ENCODE results near the gene FER1L5. TPM values are rescaled to one million over a fixed set of nuclear protein-coding genes. Genes with fewer than 3 reads are reported as not detected.
A peak's percentile ranks its signal among the peaks of the same experiment; 100 is the strongest.
"Not testable (repeated sequence)": the region's sequence is repeated elsewhere in the genome, so short reads cannot be mapped to it uniquely, and the experiment has no call there.

The FER1L5 gene
- total RNA-seq, 2 donors from 2014 or later: not detected

- no peak overlapping the region for H3K27ac ChIP-seq
- no peaks in the 10 kb centered on the region for H3K36me3 ChIP-seq
- peaks cover 0 to 12% of the 10 kb centered on the region in 2 donors for H3K4me1 ChIP-seq
- DNase-seq (ENCODE audit: low spot score): no peak
- H3K27me3 ChIP-seq: no peaks in the 10 kb centered on the region
- peaks cover 0 to 6% of the 10 kb centered on the region in 2 donors for H3K9me3 ChIP-seq
- no peak overlapping the region for H3K4me3 ChIP-seq
- no peak for TF ChIP-seq CTCF (IDR thresholded peaks at IDR 0.05)
Measured at GRCh38 chr2:96663177-96663576, 20.6 kb downstream of the FER1L5 start.

- no peak for DNase-seq (ENCODE audit: low spot score)
- H3K36me3 ChIP-seq: no peaks in the 10 kb centered on the region
- H3K4me3 ChIP-seq: no peak overlapping the region
- no peaks in the 10 kb centered on the region for H3K27me3 ChIP-seq
- peaks cover 0 to 12% of the 10 kb centered on the region in 2 donors for H3K4me1 ChIP-seq
- no peak for TF ChIP-seq CTCF (IDR thresholded peaks at IDR 0.05)
- H3K9me3 ChIP-seq: peaks cover 0 to 6% of the 10 kb centered on the region in 2 donors
- no peak overlapping the region for H3K27ac ChIP-seq
Measured at GRCh38 chr2:96663829-96664228, 21.3 kb downstream of the FER1L5 start.

- no peak for TF ChIP-seq CTCF (IDR thresholded peaks at IDR 0.05)
- H3K27ac ChIP-seq: peak overlapping the region; percentile 27 to 48
- peaks cover 0 to 12% of the 10 kb centered on the region in 2 donors for H3K4me1 ChIP-seq
- H3K27me3 ChIP-seq: no peaks in the 10 kb centered on the region
- no peaks in the 10 kb centered on the region for H3K36me3 ChIP-seq
- H3K4me3 ChIP-seq: no peak overlapping the region
- H3K9me3 ChIP-seq: peaks cover 0 to 6% of the 10 kb centered on the region in 2 donors
- no peak for DNase-seq (ENCODE audit: low spot score)
Measured at GRCh38 chr2:96664366-96664925, 21.9 kb downstream of the FER1L5 start.

- Histone ChIP-seq H3K9me3 (peaks cover 0 to 6% of the 10 kb centered on the region in 2 donors), H3K4me1 (peaks cover 0 to 12% of the 10 kb centered on the region in 2 donors), H3K4me3 (no peak overlapping the region), H3K27ac (peak overlapping the region; percentile 27 to 48), H3K36me3 (no peaks in the 10 kb centered on the region), H3K27me3 (no peaks in the 10 kb centered on the region)
- peak; percentile 62 for DNase-seq (ENCODE audit: low spot score)
- TF ChIP-seq CTCF (IDR thresholded peaks at IDR 0.05): no peak
Measured at GRCh38 chr2:96665083-96665569, 22.6 kb downstream of the FER1L5 start.

GRCh38 chr2:96665717-96666116, 23.2 kb downstream of the FER1L5 start:
- DNase-seq (ENCODE audit: low spot score); H3K9me3 ChIP-seq; H3K27me3 ChIP-seq; H3K36me3 ChIP-seq; H3K4me3 ChIP-seq: not testable (repeated sequence)
- H3K4me1 ChIP-seq: peaks cover 0 to 12% of the 10 kb centered on the region in 2 donors
- H3K27ac ChIP-seq: peak overlapping the region; percentile 27 to 48

- no peak for TF ChIP-seq CTCF (IDR thresholded peaks at IDR 0.05)
- no peak overlapping the region for H3K27ac ChIP-seq
- H3K4me1 ChIP-seq: peaks cover 0 to 12% of the 10 kb centered on the region in 2 donors
- H3K27me3 ChIP-seq: no peaks in the 10 kb centered on the region
- no peaks in the 10 kb centered on the region for H3K36me3 ChIP-seq
- H3K4me3 ChIP-seq: no peak overlapping the region
- H3K9me3 ChIP-seq: peaks cover 0 to 6% of the 10 kb centered on the region in 2 donors
- no peak for DNase-seq (ENCODE audit: low spot score)
Measured at GRCh38 chr2:96668771-96669170, 26.2 kb downstream of the FER1L5 start.
